Chondrocyte (in vitro differentiated cells): ENCODE measurements around the gene CENATAC. TPM values are rescaled to one million over a fixed set of nuclear protein-coding genes. Genes with fewer than 3 reads are reported as not detected.
"Not testable (repeated sequence)": the region's sequence is repeated elsewhere in the genome, so short reads cannot be mapped to it uniquely, and the experiment has no call there.

Experiments used
- DNase-seq: peaks from one replicate; pipeline ENCODE4 v3.0.0; 2021; ENCODE audit warnings: mixed read lengths, low spot score
- H3K27ac Mint-ChIP-seq: one replicate; pipeline ENCODE4 v1.8.0; 2021; ENCODE audit warnings: mild to moderate bottlenecking, moderate library complexity, mixed read lengths; ENCODE audit not compliant: unreplicated experiment
- H3K27me3 Mint-ChIP-seq: 2 replicates; pipeline ENCODE4 v1.8.0; 2021; ENCODE audit warnings: low read depth, mixed read lengths
- H3K36me3 Mint-ChIP-seq: 2 replicates; pipeline ENCODE4 v1.8.0; 2021; ENCODE audit warnings: low read depth, mixed read lengths
- H3K4me1 Mint-ChIP-seq: 2 replicates; pipeline ENCODE4 v1.8.0; 2021; ENCODE audit warnings: low read depth, mild to moderate bottlenecking, mixed read lengths
- H3K4me3 Mint-ChIP-seq: one replicate; pipeline ENCODE4 v1.8.0; 2021; ENCODE audit warnings: mild to moderate bottlenecking, moderate library complexity, mixed read lengths; ENCODE audit not compliant: unreplicated experiment
- H3K9me3 Mint-ChIP-seq: 2 replicates; pipeline ENCODE4 v1.8.0; 2021; ENCODE audit warnings: low read depth, mixed read lengths
- CTCF ChIP-seq: fragments of 200-600 bp; sonication (generic); IDR thresholded peaks from 2 replicates; pipeline ENCODE4 v1.5.0; 2021; ENCODE audit warnings: antibody characterized with exemption, mild to moderate bottlenecking, moderate library complexity
- total RNA-seq: library from RNA; stranded (reverse); gene quantifications from 3 replicates; pipeline ENCODE4 v1.2.1, GENCODE V29; 2021

Gene CENATAC
- total RNA-seq, 1 donor from 2014 or later: 16.6 TPM

GRCh38 chr11:119029069-119029339 is 31.1 kb downstream of the CENATAC start:
- Mint-ChIP-seq H3K9me3 (no peaks in the 10 kb centered on the region), H3K4me1 (peaks cover 14% of the 10 kb centered on the region), H3K27ac (no peak overlapping the region)

GRCh38 chr11:119029340-119030028 is 31.5 kb downstream of the CENATAC start:
- peak; percentile 55 for DNase-seq
- peaks cover 14% of the 10 kb centered on the region for H3K4me1 Mint-ChIP-seq
- peak overlapping the region; percentile 10 for H3K27ac Mint-ChIP-seq
- no peaks in the 10 kb centered on the region for H3K27me3 Mint-ChIP-seq
- no peak for TF ChIP-seq CTCF
- no peaks in the 10 kb centered on the region for H3K9me3 Mint-ChIP-seq
- peaks cover 5% of the 10 kb centered on the region for H3K36me3 Mint-ChIP-seq
- H3K4me3 Mint-ChIP-seq: peak overlapping the region; percentile 76

More at GRCh38 chr11:119029069-119029339, 31.1 kb downstream of the CENATAC start:
- DNase-seq: peak; percentile 28
- Mint-ChIP-seq H3K36me3 (peaks cover 7% of the 10 kb centered on the region), H3K4me3 (peak overlapping the region; percentile 76), H3K27me3 (no peaks in the 10 kb centered on the region)
- TF ChIP-seq CTCF: no peak

- peak overlapping the region; percentile 8 for H3K27ac Mint-ChIP-seq
- no peaks in the 10 kb centered on the region for H3K9me3 Mint-ChIP-seq
Observed at GRCh38 chr11:119030029-119030328, 32.0 kb downstream of the CENATAC start.

GRCh38 chr11:119030329-119031047 is 32.5 kb downstream of the CENATAC start, which contains the start of gene SLC37A4:
SLC37A4 (minus strand) TSS chr11:119030877.
- peak; percentile 89 for TF ChIP-seq CTCF
- Mint-ChIP-seq H3K36me3 (peaks cover 3% of the 10 kb centered on the region), H3K27me3 (no peaks in the 10 kb centered on the region), H3K4me3 (peak within 1 kb of the TSS; percentile 76), H3K9me3 (no peaks in the 10 kb centered on the region), H3K27ac (peak within 1 kb of the TSS; percentile 10), H3K4me1 (peaks cover 14% of the 10 kb centered on the region)
- peak; percentile 99 for DNase-seq

More at GRCh38 chr11:119030029-119030328, 32.0 kb downstream of the CENATAC start:
- Mint-ChIP-seq H3K36me3 (peaks cover 3% of the 10 kb centered on the region), H3K4me1 (peaks cover 14% of the 10 kb centered on the region), H3K4me3 (peak overlapping the region; percentile 76), H3K27me3 (no peaks in the 10 kb centered on the region)
- DNase-seq: no peak
- TF ChIP-seq CTCF: no peak

GRCh38 chr11:119031912-119032280 is 34.0 kb downstream of the CENATAC start:
- Mint-ChIP-seq H3K4me1 (peaks cover 14% of the 10 kb centered on the region), H3K4me3 (no peak overlapping the region), H3K9me3 (no peaks in the 10 kb centered on the region), H3K27ac (no peak overlapping the region), H3K36me3 (peaks cover 3% of the 10 kb centered on the region), H3K27me3 (no peaks in the 10 kb centered on the region)
- TF ChIP-seq CTCF: no peak
- peak; percentile 4 for DNase-seq

- not testable (repeated sequence) for H3K9me3 Mint-ChIP-seq, H3K27me3 Mint-ChIP-seq, H3K4me3 Mint-ChIP-seq, H3K36me3 Mint-ChIP-seq, H3K27ac Mint-ChIP-seq
- peaks cover 14% of the 10 kb centered on the region for H3K4me1 Mint-ChIP-seq
- DNase-seq: peak; percentile 5
Observed at GRCh38 chr11:119033421-119033820, 35.5 kb downstream of the CENATAC start.
